Heart right ventricle (tissue), 16 donors: Measurements from ENCODE around the gene NPAS3. TPM values are rescaled to one million over a fixed set of nuclear protein-coding genes. Genes with fewer than 3 reads are reported as not detected.

ENCODE experiments used
- ATAC-seq, 8 donors: fragments of 200-7000 bp; cut with Tn5 transposase; one replicate each; pipeline ENCODE4 v1.9.1; 2020; ENCODE audit warnings: mild to moderate bottlenecking in 8 of 8, moderate library complexity in 8 of 8, moderate number of reproducible peaks in 1 of 8
- DNase-seq, 2 donors: peaks; one replicate each; pipeline ENCODE4 v3.0.0-alpha.2; 2020
- H3K27ac ChIP-seq, 10 donors: fragments of 200-600 bp; sonication (generic) in 2 of 10; one replicate each; pipeline versions ENCODE4 v1.5.0 to v1.8.0; 2020 to 2022; ENCODE audit warnings: mild to moderate bottlenecking in 3 of 10
- H3K27me3 ChIP-seq, 7 donors: fragments of 200-600 bp; one replicate each; pipeline ENCODE4 v1.8.0; 2021 to 2022; ENCODE audit warnings: mild to moderate bottlenecking in 2 of 7
- H3K36me3 ChIP-seq, 9 donors: fragments of 200-600 bp; sonication (generic) in 1 of 9; one replicate each; pipeline versions ENCODE4 v1.5.0 to v1.8.0; 2020 to 2022; ENCODE audit warnings: mild to moderate bottlenecking in 2 of 9
- H3K4me1 ChIP-seq, 9 donors: fragments of 200-600 bp; sonication (generic) in 1 of 9; one replicate each; pipeline versions ENCODE4 v1.5.0 to v1.8.0; 2020 to 2022; ENCODE audit warnings: mild to moderate bottlenecking in 4 of 9
- H3K4me3 ChIP-seq, 10 donors: fragments of 200-600 bp; sonication (generic) in 2 of 10; one replicate each; pipeline versions ENCODE4 v1.5.0 to v1.8.0; 2020 to 2022; ENCODE audit warnings: mild to moderate bottlenecking in 7 of 10, moderate library complexity in 2 of 10
- H3K9me3 ChIP-seq, 11 donors: fragments of 200-600 bp in 10 of 11; sonication (generic) in 2 of 11; one replicate each; pipeline versions ENCODE4 v1.5.0 to v1.8.0; 2013 to 2022; ENCODE audit warnings: mild to moderate bottlenecking in 2 of 11, control low read depth in 1 of 11, moderate library complexity in 1 of 11
- WGBS, 2 donors: extraction: QIAGEN DNeasy Blood & Tissue Kit; methylation state at CpG; one replicate each; pipeline ENCODE4 v1.1.7; 2013; ENCODE audit warnings: inconsistent platforms in 1 of 2; 5-methylcytosine and 5-hydroxymethylcytosine counted together
- intact Hi-C, 10 donors: fragments of 100-400 bp; cut with DNase I; formaldehyde crosslinking; loops; one replicate each; pipeline versions ENCODE4 v1.11.1 to v1.14.2; 2022
- polyA plus RNA-seq, 2 donors: library from polyadenylated mRNA; stranded (reverse); fragments of 200-250 nt; gene quantifications; one replicate each; pipeline ENCODE4 v1.2.3, GENCODE V29; 2013
- total RNA-seq, 10 donors: library from RNA; stranded (reverse); fragmentation: NEBNext Ultra II Directional in 3 of 10; extraction: Animal tissue kit (Norgen Biotek cat#: 25700) in 3 of 10; gene quantifications; one replicate each; pipeline versions ENCODE4 v1.2.1 to v1.2.4, GENCODE V29; 2021 to 2023
- TF ChIP-seq, protein P1 (sequence below), 9 donors: fragments of 200-600 bp; sonication (generic) in 2 of 9; IDR thresholded peaks; one replicate each; pipeline versions ENCODE4 v1.5.0 to v1.8.0; 2021 to 2022; ENCODE audit warnings: antibody characterized with exemption in 9 of 9, mild to moderate bottlenecking in 5 of 9, moderate library complexity in 1 of 9
- donor health status: Arrhythmogenic right ventricular cardiomyopathy.
- donor health status: ischemic (EF 13 %, LVEDD 7.1; RV severe dilation, severe dysfunction).
- donor health status: healthy with polysubstance abuse.
- donor health status: DM: no; HTN: yes; CAD: no.
- donor health status: DM: no; HTN: no; CAD: no.
- donor health status: ischemic (EF 25% LVEDD 6.9; RV normal size, moderate dysfunction).
- donor health status: ischemic (EF 25% LVEDD 5.7; RV mildly dilated, moderate dysfunction).
- donor health status: healthy.
- donor health status: DM: yes; HTN: yes; CAD: no.
- donor health status: Ischemic cardiomyopathy.
- donor health status: ischemic (EF 35%, LVEDD 5.7; RV mildly dilated, moderate dysfunction).
- donor health status: nonischemic (EF 11% LVEDD 7.7; RV severe dilation, severe dysfunction).
- donor health status: DM: yes; HTN: yes; CAD: no.
- donor health status: PGD.
- donor health status: ischemic (EF 29% LVEDD 5.4; RV normal size, mild dysfunction).
- donor health status: nonischemic (EF 23%, LVEDD 6.1; RV moderate dilation, normal function).

Gene NPAS3
- total and polyA plus RNA-seq, 12 donors = 0.12 to 2.8 (median 0.99) TPM

DNA sequence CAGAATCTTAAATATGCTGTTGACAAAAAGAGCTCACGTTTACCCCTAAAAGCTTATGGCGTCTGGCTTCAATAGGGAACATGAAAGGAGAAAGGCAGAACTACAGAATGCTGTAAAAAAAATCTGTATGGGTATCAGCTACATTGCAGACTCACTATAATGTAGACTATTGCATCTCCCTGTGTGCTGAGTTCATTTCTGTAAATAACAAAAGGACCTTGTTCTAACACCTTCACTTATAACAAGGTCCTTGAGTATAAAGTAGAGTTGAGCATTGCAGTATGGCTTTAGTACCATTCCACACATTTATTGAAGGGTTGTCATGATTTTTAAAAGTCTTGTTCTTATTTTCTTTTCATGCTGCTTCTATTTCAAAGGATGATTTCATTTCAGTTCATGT lies 165.3 kb downstream of the NPAS3 start:
- TF ChIP-seq, protein P1, sequence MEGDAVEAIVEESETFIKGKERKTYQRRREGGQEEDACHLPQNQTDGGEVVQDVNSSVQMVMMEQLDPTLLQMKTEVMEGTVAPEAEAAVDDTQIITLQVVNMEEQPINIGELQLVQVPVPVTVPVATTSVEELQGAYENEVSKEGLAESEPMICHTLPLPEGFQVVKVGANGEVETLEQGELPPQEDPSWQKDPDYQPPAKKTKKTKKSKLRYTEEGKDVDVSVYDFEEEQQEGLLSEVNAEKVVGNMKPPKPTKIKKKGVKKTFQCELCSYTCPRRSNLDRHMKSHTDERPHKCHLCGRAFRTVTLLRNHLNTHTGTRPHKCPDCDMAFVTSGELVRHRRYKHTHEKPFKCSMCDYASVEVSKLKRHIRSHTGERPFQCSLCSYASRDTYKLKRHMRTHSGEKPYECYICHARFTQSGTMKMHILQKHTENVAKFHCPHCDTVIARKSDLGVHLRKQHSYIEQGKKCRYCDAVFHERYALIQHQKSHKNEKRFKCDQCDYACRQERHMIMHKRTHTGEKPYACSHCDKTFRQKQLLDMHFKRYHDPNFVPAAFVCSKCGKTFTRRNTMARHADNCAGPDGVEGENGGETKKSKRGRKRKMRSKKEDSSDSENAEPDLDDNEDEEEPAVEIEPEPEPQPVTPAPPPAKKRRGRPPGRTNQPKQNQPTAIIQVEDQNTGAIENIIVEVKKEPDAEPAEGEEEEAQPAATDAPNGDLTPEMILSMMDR (IDR thresholded peaks at IDR 0.05) = no peak
- 81 to 91% methylated on average over 2 of the region's 2 CpGs for WGBS, 2 donors
- ATAC-seq (no peak), DNase-seq (no peak)
- peaks cover 0 to 4% (median 0%) of the 10 kb centered on the region in 11 donors for H3K9me3 ChIP-seq
- intact Hi-C loops = no loop called here
- H3K27ac ChIP-seq = no peak overlapping the region
- peaks cover 0 to 10% (median 3%) of the 10 kb centered on the region in 9 donors for H3K4me1 ChIP-seq
- H3K27me3 ChIP-seq = no peaks in the 10 kb centered on the region
- no peaks in the 10 kb centered on the region for H3K36me3 ChIP-seq
- H3K4me3 ChIP-seq = no peak overlapping the region

DNA sequence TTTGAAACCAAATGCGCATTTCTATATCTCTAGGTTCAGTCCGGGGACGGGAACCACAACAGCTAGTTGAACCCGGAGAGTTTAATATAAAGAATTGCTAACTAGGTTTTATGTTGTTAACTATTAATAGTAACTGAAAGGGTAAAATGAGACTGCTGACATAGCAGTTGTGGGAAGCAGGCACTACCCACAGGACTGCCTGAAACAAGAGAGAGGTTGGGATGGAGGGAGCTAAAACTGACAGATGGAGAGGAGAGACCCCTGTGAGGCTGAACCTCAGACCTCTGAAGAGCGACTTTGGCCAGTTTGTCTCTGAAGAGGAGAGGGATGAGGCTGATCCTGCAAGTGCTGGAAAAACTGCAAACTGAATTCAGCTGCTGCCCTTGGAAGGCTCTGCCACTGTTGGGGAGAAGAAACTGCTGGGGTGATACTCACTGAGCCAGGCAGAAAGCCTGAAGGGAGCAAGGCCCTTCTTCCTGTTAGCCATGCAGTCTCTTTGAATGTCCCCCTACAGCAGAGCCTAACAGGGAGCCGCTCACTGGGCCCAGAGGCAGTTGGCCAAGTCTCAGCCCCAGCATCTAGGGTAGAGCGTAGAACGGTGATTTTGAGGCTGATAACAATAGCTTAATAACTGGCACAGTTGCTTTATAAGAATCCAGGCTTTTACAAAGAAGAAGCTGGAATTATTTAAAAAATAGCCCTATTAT lies 172.2 kb downstream of the NPAS3 start:
- DNase-seq = no peak
- intact Hi-C loops = no loop called here
- TF ChIP-seq, protein P1 (IDR thresholded peaks at IDR 0.05) = no peak
- WGBS, 2 donors = 67 to 77% methylated on average over 8 of the region's 8 CpGs
- no peak for ATAC-seq
- no peaks in the 10 kb centered on the region for H3K4me1 ChIP-seq
- no peaks in the 10 kb centered on the region for H3K36me3 ChIP-seq
- H3K27ac ChIP-seq = no peak overlapping the region
- no peak overlapping the region for H3K4me3 ChIP-seq
- no peaks in the 10 kb centered on the region for H3K27me3 ChIP-seq
- peaks cover 0 to 4% (median 0%) of the 10 kb centered on the region in 11 donors for H3K9me3 ChIP-seq

DNA sequence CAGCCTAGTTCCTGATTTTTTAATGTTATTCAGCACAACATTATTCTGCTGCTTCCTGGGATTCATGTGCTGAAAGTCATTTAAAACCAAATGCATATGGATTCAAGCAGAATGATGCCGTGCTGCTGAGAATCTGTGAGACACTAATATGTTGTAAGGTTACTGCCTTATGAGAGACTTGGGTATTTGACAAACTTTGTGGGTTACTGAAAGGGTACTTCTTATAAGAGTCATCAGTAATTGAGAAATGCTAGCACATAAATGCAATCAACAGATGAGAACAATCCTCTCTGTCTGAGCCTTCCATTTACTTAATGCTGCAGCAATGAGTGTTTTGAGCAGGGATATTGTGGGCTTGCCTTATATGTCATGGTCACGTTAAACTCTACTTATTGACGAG lies 175.7 kb downstream of the NPAS3 start:
- H3K4me1 ChIP-seq = no peaks in the 10 kb centered on the region
- H3K9me3 ChIP-seq = no peaks in the 10 kb centered on the region
- ATAC-seq = no peak
- H3K4me3 ChIP-seq = no peak overlapping the region
- no peak overlapping the region for H3K27ac ChIP-seq
- TF ChIP-seq, protein P1 (IDR thresholded peaks at IDR 0.05) = no peak
- no peaks in the 10 kb centered on the region for H3K27me3 ChIP-seq
- WGBS, 2 donors = 82 to 86% methylated on average over 3 of the region's 3 CpGs
- intact Hi-C loops = no loop called here
- no peaks in the 10 kb centered on the region for H3K36me3 ChIP-seq
- DNase-seq = no peak

DNA sequence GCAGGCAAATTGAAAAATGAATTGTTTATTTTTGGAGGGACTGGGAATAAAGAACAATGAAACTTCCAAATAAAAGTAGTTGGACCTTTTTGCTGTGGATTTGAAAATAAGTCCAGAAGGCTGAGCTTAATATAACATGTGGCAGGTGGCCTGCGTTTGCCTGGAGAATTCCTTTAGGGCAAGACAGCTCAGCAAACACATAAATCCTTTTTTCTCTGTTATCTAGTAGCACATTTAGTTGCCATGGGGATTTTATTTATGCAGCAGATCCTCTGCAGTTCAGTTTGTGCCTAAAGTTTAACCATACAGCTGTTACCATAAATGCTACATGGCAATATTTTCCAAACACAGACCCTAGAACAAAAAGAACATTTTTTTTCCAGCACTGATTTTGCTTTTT lies 180.0 kb downstream of the NPAS3 start:
- Histone ChIP-seq H3K9me3 (no peaks in the 10 kb centered on the region), H3K4me1 (no peaks in the 10 kb centered on the region), H3K27ac (no peak overlapping the region), H3K27me3 (no peaks in the 10 kb centered on the region), H3K4me3 (no peak overlapping the region), H3K36me3 (no peaks in the 10 kb centered on the region)
- DNase-seq (no peak), ATAC-seq (peak in 1 of 8 donors; percentile 20)
- WGBS, 2 donors = 33 to 40% methylated on average over 1 of the region's 1 CpG
- intact Hi-C loops = no loop called here
- TF ChIP-seq, protein P1 (IDR thresholded peaks at IDR 0.05) = no peak
